ENCODE results near the gene CD93. TPM values are rescaled to one million over a fixed set of nuclear protein-coding genes. Genes with fewer than 3 reads are reported as not detected.

The CD93 gene
- total RNA-seq, 1 donor from 2014 or later = 139 TPM

- no peak for DNase-seq (ENCODE audit: low spot score)
- TF ChIP-seq CTCF (IDR thresholded peaks at IDR 0.05; ENCODE audit: unreplicated experiment) = no peak
- peaks cover 4% of the 10 kb centered on the region for H3K27me3 Mint-ChIP-seq (ENCODE audit: unreplicated experiment)
- no peak overlapping the region for H3K4me3 Mint-ChIP-seq (ENCODE audit: unreplicated experiment)
- peaks cover 6% of the 10 kb centered on the region for H3K36me3 Mint-ChIP-seq (ENCODE audit: low read depth, unreplicated experiment)
- H3K4me1 Mint-ChIP-seq (ENCODE audit: unreplicated experiment) = peaks cover 37% of the 10 kb centered on the region
- no peaks in the 10 kb centered on the region for H3K9me3 Mint-ChIP-seq (ENCODE audit: unreplicated experiment)
- no peak overlapping the region for H3K27ac Mint-ChIP-seq (ENCODE audit: unreplicated experiment)
These were observed 14.6 kb upstream of the CD93 start for GRCh38 chr20:23100720-23101107.

DNA sequence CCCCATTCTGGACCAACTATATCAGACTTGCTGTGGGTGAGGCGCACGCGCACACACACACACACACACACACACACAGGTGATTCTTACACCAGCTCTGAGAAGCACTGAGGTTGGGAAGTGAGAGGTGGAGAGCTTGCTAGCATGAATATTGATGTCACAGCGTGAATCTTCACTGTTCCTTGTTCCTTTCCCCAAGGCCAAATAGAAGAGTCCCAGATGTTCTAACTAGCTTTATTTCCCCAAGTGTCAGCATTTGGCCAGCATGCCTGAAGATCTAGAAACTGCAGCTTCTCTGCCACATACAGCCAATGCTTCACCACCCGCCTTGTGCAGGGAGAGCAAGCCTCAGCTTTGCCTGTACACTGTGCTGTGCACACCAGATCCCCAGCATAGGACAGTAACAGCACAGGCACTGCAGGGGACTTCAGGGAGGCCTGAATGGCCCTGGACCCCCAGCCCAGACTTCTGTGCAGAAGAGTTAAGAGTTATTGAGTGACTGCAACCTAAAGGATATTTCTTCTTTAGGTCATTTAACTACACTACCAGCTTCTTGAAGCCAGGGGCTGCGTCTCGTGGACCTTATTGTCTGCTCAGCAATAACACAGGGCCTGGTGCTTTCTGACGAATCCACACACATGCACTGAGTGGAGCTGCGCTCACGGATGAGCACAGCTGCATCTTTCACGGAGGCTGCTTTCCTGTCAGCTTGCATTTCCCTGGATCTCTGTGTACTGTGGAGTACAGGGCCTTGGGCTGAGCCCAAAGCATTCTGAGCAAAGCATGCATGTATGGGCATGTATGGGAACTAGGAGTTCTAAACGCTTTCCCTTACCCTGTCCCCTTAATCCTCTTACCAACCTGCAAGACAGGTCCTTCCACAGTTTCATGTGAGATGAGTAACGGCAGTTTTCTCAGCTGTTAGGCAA is 13.9 kb upstream of the CD93 start:
- peaks cover 6% of the 10 kb centered on the region for H3K36me3 Mint-ChIP-seq (ENCODE audit: low read depth, unreplicated experiment)
- no peak for DNase-seq (ENCODE audit: low spot score)
- no peak for TF ChIP-seq CTCF (IDR thresholded peaks at IDR 0.05; ENCODE audit: unreplicated experiment)
- H3K27me3 Mint-ChIP-seq (ENCODE audit: unreplicated experiment) = peaks cover 4% of the 10 kb centered on the region
- peaks cover 33% of the 10 kb centered on the region for H3K4me1 Mint-ChIP-seq (ENCODE audit: unreplicated experiment)
- no peaks in the 10 kb centered on the region for H3K9me3 Mint-ChIP-seq (ENCODE audit: unreplicated experiment)
- no peak overlapping the region for H3K27ac Mint-ChIP-seq (ENCODE audit: unreplicated experiment)
- H3K4me3 Mint-ChIP-seq (ENCODE audit: unreplicated experiment) = no peak overlapping the region

DNA sequence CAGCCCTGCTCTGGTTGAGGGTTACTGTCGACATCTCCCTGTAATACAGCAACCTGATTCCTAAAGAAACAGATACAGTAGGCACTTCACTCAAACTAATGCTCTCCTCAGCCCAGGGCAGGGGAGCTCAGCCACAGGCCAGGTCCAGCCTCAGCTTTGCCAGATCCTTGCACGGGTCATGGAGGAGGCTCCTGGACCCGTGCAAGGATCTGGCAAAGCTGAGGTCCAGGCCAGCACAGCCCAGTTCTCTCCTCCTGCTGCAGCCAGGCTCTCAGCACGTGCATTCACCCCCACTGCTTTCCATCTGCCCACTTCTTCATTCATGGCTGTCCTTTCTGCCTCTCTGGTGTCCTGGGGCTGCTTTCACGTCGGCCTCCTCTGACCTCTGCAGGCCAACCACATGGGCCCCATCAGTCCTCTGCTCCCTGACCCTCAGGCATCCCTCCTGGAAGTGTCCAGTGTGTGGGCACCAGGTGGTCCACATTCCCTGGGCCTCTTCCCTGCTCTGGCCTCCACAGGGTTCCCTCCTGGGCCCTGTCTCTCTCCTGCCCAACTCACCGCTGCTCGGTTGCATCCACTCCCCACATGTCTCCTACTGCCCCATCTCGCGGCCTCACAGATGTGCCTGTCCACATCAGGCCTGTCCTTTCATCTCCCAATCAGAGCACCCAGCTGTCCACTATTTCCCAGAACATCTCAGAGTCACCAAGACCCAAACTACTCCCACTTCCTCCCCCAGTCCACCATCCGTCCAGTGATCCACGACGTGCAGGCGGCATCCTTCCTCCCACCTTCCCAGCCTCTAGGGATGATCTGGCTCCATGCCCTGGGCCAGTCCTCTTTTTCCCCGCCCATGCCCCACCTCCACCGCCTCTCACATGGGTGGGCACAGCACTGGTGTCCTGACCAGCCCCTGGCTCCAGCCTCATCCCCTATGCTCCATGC is 11.8 kb upstream of the CD93 start:
- peaks cover 6% of the 10 kb centered on the region for H3K36me3 Mint-ChIP-seq (ENCODE audit: low read depth, unreplicated experiment)
- H3K27me3 Mint-ChIP-seq (ENCODE audit: unreplicated experiment) = peaks cover 3% of the 10 kb centered on the region
- no peaks in the 10 kb centered on the region for H3K9me3 Mint-ChIP-seq (ENCODE audit: unreplicated experiment)
- no peak for DNase-seq (ENCODE audit: low spot score)
- no peak for TF ChIP-seq CTCF (IDR thresholded peaks at IDR 0.05; ENCODE audit: unreplicated experiment)
- peak overlapping the region; percentile 28 for H3K27ac Mint-ChIP-seq (ENCODE audit: unreplicated experiment)
- no peak overlapping the region for H3K4me3 Mint-ChIP-seq (ENCODE audit: unreplicated experiment)
- H3K4me1 Mint-ChIP-seq (ENCODE audit: unreplicated experiment) = peaks cover 14% of the 10 kb centered on the region

DNA sequence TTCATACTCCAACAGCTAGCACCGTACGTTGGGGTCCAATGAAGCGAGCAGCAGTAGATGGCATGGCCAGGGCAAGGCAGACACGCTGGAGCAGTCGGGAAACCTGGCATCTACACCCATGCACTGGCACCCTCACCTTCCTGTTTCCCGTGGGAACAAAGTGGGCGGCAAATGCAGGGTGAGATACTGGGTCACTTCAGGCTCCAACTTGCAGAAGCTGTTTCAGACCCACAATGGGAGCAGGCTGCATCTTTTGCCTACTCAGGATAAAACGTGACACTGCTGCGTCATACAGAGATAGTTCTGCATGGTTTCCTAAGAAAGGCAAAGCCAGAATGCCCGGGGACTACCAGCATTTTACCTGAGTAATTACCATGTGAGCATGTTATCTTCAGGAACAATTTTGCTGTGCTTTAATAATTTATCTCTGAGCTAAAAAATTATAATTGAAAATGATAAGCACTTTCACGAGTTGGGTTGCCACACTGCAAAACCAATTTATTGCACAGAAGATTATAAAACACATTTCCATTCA is 10.9 kb upstream of the CD93 start:
- Mint-ChIP-seq H3K4me1 (ENCODE audit: unreplicated experiment) (peaks cover 13% of the 10 kb centered on the region), H3K36me3 (ENCODE audit: low read depth, unreplicated experiment) (peaks cover 6% of the 10 kb centered on the region), H3K4me3 (ENCODE audit: unreplicated experiment) (no peak overlapping the region), H3K27ac (ENCODE audit: unreplicated experiment) (no peak overlapping the region), H3K27me3 (ENCODE audit: unreplicated experiment) (peaks cover 3% of the 10 kb centered on the region), H3K9me3 (ENCODE audit: unreplicated experiment) (no peaks in the 10 kb centered on the region)
- TF ChIP-seq CTCF (IDR thresholded peaks at IDR 0.05; ENCODE audit: unreplicated experiment) = no peak
- no peak for DNase-seq (ENCODE audit: low spot score)

All from endothelial cell (in vitro differentiated cells).